GM19452 (cell line): Measurements from ENCODE around the gene CELF5.
"Not testable (repeated sequence)": the region's sequence is repeated elsewhere in the genome, so short reads cannot be mapped to it uniquely, and the experiment has no call there.

Experiments used
- ATAC-seq: cut with Tn5 transposase; IDR thresholded peaks from one replicate; pipeline ENCODE4 v1.9.1; 2021; ENCODE audit not compliant: unreplicated experiment

Gene CELF5

GRCh38 chr19:3206216-3206953 is 18.1 kb upstream of the CELF5 start:
- ATAC-seq, result no peak

- no peak for ATAC-seq
These were observed 16.8 kb upstream of the CELF5 start for GRCh38 chr19:3207461-3208242.

- no peak for ATAC-seq
These were observed 15.9 kb upstream of the CELF5 start for GRCh38 chr19:3208317-3209207.

GRCh38 chr19:3210347-3211017 is 14.0 kb upstream of the CELF5 start:
- no peak for ATAC-seq

GRCh38 chr19:3211191-3211590 is 13.3 kb upstream of the CELF5 start:
- ATAC-seq, result no peak

DNA sequence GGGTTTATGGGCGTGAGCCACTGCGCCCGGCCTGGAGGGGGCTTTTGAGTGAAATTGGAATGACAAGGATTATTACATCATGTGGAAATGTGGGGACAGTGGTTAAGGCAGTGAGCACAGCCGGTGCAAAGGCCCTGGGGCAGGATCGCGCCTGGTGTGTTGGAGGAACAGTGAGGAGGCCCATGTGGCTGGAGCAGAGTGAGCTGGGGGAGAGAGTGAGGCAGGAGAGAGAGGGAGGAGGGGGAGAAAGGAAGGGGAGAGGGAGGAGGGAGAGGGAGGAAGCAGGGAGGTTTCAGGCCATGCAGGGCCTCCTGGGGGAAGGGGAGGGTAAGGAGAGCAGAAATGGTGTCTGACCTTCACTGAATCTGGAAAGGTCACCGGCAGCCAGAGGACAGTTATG is 11.3 kb upstream of the CELF5 start:
- no peak for ATAC-seq

GRCh38 chr19:3216874-3217273 is 7.6 kb upstream of the CELF5 start:
- no peak for ATAC-seq

DNA sequence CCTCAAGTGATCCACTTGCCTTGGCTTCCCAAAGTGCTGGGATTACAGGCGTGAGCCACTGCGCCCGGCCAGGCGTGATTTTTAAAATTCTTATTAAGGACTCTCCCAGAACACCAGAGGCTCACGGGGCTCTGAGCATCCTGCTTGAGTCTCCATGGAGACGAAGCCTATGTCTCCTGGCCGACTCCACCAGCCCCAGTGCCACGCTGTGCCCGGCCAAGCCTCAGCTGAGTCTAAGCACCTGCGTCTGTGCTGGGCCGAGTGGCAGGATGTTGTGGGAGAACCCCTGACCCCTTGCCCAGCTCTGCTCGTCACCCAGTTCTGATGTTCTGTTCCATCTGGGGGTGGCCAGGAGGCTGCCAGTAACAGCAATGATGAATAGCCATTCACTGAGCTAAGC is 3.9 kb upstream of the CELF5 start:
- ATAC-seq, result no peak

DNA sequence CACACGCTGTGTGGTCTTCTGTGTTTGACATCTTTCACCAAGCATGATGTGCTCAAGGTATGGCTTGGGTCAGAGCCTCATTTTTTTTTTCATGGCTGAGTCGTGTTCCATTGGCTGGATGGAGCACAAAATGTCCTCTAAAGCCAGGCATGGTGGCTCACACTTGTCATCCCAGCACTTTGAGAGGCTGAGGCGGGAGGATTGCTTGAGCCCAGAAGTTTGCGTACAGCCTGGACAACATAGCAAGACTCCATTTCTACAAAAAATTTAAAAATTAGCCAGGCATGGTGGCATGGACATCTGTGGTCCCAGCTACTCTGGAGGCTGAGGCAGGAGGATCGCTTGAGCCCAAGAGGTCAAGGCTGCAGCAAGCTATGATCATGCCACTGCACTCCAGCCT is 2.9 kb upstream of the CELF5 start:
- not testable (repeated sequence) for ATAC-seq

DNA sequence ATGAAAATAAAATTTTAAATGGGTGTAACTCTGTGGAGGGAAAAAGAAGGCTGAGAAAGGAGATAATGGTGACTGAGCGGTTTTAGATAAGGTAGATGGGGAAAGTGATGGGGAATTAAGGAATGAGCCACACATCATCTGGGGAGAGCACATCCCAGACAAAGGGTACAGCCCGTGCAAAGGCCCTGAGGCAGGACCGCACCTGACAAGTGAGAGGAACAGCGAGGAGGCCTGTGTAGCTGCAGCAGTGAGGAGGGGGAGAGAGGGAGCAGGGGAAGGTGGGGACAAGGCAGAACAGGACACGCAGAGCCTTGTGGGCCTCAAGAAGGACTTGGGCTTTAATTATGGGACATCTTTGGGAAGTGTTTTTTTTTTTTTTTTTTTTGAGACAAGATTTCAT is 1.8 kb upstream of the CELF5 start:
- no peak for ATAC-seq

GRCh38 chr19:3225169-3225485 is 666 bp downstream of the CELF5 start:
- ATAC-seq, result no peak

DNA sequence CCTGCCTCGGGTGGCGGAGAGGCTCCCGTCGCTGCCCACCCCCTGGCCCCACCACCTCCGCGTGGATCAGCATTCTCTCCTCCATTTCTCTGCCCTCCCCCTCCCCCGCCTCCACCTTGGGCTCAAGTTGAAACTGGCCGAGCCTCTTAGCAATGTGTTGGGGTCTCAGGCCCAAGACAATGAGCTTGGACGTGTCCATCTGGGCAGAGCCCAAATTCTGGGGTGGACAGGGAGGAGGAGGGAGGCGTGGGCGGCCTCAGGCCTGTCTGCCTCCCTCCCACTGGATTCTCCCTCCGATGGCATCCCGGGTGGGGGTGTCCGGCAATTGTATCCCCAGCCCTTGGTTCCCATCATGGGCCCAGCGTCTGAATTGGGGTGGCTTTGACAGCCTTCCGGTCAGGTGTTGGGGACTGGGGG is 1.2 kb downstream of the CELF5 start:
- ATAC-seq, result no peak

DNA sequence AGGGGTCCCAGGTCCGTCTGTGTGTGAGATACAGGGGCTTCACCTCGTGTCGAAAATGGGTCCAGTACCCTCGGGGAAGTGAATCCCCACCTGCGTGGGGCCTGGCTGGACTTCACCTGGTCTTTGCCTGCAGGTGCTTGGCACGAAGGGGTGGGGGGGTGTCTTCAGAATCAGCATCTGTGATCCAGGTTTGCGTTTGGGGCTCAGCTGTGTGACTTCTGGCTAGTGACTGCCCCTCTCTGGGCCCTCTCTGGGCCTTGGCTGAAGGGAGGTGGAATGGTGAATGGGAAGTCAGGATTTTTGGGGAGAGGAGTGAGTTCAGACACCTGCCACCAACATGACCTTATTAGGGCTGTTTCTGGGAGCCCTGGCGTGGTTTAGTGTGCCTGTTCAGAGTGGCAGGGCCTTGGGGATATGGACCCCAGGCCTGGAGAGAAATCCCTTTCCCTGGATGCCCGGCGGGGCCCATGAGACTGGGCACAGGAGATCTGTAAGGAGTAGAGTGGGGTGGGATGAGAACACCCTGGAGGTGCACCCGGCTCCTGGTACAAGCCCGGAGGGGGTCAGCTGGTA is 2.7 kb downstream of the CELF5 start:
- ATAC-seq, result no peak

DNA sequence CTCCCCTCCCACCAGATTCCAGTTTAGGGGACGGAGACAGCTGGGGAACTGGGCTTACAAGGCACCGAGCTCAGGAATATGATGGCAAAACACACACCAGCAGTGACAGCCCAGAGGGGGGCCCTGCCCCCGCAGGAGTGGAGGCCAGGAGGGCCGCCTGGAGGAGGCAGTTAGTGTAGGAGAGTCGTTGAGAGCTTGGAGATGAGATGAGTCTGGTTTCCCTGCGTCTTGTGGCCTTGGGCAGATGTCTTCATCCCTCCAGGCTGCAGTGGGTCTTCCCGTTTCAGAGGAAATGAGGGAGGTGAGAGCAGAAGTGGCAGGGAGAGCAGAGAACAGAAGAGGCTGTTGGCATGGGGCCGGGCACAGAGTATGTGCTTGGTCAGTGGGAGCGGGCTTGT is 4.9 kb downstream of the CELF5 start:
- no peak for ATAC-seq

GRCh38 chr19:3229888-3230496 is 5.5 kb downstream of the CELF5 start:
- ATAC-seq, result no peak

DNA sequence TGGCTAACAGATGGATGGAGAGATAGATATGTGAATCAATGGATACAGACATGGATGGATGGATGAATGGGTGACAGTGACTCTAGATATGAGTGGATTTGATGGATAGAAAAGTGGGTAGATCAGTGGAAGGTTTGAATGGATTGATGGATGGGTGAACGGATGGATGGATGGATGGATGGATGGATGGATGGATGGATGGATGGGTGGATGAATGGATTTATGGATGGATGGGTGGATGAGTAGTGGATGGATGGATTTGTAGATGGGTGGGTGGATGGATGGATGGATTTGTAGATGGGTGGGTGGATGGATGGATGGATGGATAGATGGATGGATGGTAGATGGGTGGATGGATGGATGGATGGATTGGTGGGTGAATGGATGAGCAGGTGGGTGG is 6.8 kb downstream of the CELF5 start:
- no peak for ATAC-seq

DNA sequence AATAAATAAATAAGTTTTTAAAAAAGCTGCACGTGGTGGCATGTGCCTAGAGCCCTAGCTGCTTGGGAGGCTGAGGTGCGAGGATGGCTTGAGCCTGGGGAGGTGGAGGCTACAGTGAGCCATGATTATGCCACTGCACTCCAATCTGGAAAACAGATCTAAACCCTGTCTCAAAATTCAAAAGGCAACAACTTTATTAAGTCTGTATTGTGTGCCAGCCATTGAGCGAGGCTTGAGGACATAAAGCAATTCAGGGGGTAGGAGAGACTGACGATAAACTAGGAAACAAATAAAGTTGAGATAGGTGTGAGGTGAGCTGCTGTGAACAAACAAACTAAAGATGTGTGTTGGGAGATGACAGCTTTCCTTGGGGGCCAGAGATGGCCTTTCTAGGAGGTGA is 8.7 kb downstream of the CELF5 start:
- ATAC-seq, result no peak

- no peak for ATAC-seq
These were observed 9.4 kb downstream of the CELF5 start for GRCh38 chr19:3233831-3234230.

DNA sequence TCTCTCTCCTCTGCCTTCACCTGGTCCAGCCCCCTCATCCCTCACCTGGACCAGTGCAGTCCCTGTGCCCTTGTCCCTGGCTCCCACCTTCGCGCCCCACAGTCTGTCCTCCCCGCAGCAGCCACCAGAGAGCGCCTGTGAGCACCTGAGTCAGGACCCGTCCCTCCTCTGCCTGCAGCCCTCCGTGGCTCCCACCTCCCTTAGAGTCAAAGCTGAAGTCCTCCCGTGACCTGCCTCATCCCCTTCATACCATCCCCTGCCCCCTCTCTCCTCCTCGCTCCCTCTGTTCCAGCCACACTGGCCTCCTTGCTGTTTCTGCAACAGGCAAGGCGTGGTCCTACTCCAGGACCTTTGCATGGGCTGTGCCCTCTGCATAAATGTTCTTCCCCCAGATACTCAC is 10.3 kb downstream of the CELF5 start:
- no peak for ATAC-seq

DNA sequence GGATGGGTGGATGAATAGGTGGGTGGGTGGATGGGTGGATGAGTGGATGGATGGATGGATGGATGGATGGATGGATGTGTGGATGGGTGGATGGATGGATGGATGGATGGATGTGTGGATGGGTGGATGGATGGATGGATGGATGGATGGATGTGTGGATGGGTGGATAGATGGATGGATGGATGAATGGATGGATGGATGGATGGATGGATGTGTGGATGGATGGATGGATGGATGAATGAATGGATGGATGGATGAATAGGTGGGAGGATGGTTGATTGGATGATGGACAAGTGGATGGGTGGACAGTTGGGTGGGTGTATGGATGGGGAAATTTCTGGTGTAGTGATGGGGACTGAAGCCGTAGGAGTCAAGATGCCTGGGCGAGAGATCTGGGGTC is 11.1 kb downstream of the CELF5 start:
- ATAC-seq, result not testable (repeated sequence)
